ENCODE data around the gene NEK1. TPM values are rescaled to one million over a fixed set of nuclear protein-coding genes. Genes with fewer than 3 reads are reported as not detected.
"Not testable (repeated sequence)": the region's sequence is repeated elsewhere in the genome, so short reads cannot be mapped to it uniquely, and the experiment has no call there.

The NEK1 gene
- total RNA-seq, 4 donors from 2014 or later: 66.9 to 100 (median 90.5) TPM

DNA sequence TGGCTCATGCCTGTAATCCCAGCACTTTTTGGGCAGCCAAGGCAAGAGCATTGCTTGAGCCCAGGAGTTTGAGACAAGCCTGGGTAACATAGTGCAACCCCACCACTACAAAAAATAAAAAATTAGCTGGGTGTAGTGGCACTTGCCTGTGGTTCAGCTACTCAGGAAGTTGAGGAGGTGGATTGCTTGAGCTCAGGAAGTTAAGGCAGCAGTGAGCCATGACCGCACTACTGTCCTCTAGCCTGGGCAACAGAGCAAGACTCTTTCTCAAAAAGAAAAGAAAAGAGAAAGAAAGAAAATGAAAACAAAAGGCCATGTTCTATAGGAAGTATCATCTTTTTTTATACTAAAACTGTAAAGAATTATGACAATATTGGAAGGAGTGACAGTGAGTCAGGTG, 38.5 kb downstream of the NEK1 start:
- H3K4me3 ChIP-seq: no peak overlapping the region
- peak overlapping the region in 1 of 4 donors; percentile 43 for H3K27ac ChIP-seq
- TF ChIP-seq CTCF (IDR thresholded peaks at IDR 0.05) (no peak), POLR2A (IDR thresholded peaks at IDR 0.05) (no peak), EP300 (IDR thresholded peaks at IDR 0.05) (no peak)
- WGBS, 2 donors: 89 to 94% methylated on average over 1 of the region's 1 CpG
- peaks cover 0 to 65% (median 3%) of the 10 kb centered on the region in 3 donors for H3K36me3 ChIP-seq
- H3K27me3 ChIP-seq: no peaks in the 10 kb centered on the region
- H3K4me1 ChIP-seq: peaks cover 0 to 6% (median 0%) of the 10 kb centered on the region in 4 donors
- H3K9me3 ChIP-seq: no peaks in the 10 kb centered on the region
- no peak for DNase-seq (ENCODE audit: low spot score in 2 of 2)

GRCh38 chr4:169571435-169571834, 40.9 kb downstream of the NEK1 start:
- DNase-seq (ENCODE audit: low spot score in 2 of 2): no peak
- H3K27me3 ChIP-seq: no peaks in the 10 kb centered on the region
- WGBS, 2 donors: 87 to 91% methylated on average over 4 of the region's 4 CpGs
- H3K9me3 ChIP-seq: no peaks in the 10 kb centered on the region
- peaks cover 0 to 61% (median 3%) of the 10 kb centered on the region in 3 donors for H3K36me3 ChIP-seq
- no peak for TF ChIP-seq CTCF (IDR thresholded peaks at IDR 0.05)
- TF ChIP-seq EP300 (IDR thresholded peaks at IDR 0.05): no peak
- no peak for TF ChIP-seq POLR2A (IDR thresholded peaks at IDR 0.05)
- H3K4me1 ChIP-seq: peaks cover 0 to 7% (median 0%) of the 10 kb centered on the region in 4 donors
- H3K27ac ChIP-seq: peak overlapping the region in 1 of 4 donors; percentile 46
- no peak overlapping the region for H3K4me3 ChIP-seq

DNA sequence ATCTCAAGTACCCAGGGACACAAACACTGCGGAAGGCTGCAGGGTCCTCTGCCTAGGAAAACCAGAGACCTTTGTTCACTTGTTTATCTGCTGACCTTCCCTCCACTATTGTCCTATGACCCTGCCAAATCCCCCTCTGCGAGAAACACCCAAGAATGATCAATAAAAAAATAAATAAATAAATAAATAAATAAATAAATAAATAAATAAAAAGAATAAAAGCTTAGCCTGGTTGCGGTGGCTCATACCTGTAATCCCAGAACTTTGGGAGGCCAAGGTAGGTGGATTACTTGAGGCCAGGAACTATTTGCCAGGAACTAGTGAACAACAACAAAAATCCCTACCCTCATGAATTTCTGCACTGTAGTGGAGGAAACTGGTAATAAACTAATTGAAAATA, 41.4 kb downstream of the NEK1 start:
- not testable (repeated sequence) for DNase-seq (ENCODE audit: low spot score in 2 of 2); H3K9me3 ChIP-seq; H3K27me3 ChIP-seq; H3K4me3 ChIP-seq
- Histone ChIP-seq H3K4me1 (peaks cover 0 to 11% (median 0%) of the 10 kb centered on the region in 4 donors), H3K27ac (peak overlapping the region in 1 of 4 donors; percentile 46), H3K36me3 (peaks cover 0 to 56% (median 3%) of the 10 kb centered on the region in 3 donors)
- WGBS, 2 donors: 92 to 98% methylated on average over 2 to 3 of the region's 3 CpGs

DNA sequence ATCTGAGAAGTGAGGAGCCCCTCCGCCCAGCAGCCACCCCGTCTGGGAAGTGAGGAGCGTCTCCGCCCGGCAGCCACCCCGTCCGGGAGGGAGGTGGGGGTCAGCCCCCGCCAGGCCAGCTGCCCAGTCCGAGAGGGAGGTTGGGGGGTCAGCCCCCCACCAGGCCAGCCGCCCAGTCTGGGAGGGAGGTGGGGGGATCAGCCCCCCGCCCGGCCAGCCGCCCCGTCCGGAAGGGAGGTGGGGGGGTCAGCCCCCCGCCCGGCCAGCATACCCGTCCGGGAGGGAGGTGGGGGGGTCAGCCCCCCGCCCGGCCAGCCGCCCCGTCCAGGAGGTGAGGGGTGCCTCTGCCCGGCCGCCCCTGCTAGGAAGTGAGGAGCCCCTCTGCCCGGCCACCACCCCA, 42.1 kb downstream of the NEK1 start:
- not testable (repeated sequence) for DNase-seq (ENCODE audit: low spot score in 2 of 2); H3K27me3 ChIP-seq; H3K9me3 ChIP-seq; H3K4me3 ChIP-seq; H3K27ac ChIP-seq
- Histone ChIP-seq H3K4me1 (peaks cover 0 to 17% (median 2%) of the 10 kb centered on the region in 4 donors), H3K36me3 (peaks cover 0 to 49% (median 0%) of the 10 kb centered on the region in 3 donors)
- 89 to 95% methylated on average over 7 to 14 of the region's 26 CpGs for WGBS, 2 donors

DNA sequence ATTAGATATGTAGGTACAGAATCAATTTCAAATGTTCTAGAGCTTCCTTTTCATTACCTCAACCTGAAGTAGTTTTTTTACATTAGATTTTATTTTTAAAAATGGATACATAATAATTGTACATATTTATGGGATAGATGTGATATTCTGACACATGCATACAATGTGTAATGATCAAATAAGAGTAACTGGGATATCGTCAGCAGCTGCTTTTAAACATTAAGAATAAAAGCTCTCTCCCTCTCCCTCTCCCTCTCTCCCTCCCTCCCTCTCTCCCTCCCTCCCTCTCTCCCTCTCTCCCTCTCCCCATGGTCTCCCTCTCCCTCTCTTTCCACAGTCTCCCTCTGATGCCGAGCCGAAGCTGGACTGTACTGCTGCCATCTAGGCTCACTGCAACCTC, 43.2 kb downstream of the NEK1 start:
- not testable (repeated sequence) for H3K9me3 ChIP-seq; H3K27me3 ChIP-seq; H3K27ac ChIP-seq; H3K4me3 ChIP-seq; DNase-seq (ENCODE audit: low spot score in 2 of 2)
- peaks cover 0 to 38% (median 0%) of the 10 kb centered on the region in 3 donors for H3K36me3 ChIP-seq
- peaks cover 0 to 21% (median 3%) of the 10 kb centered on the region in 4 donors for H3K4me1 ChIP-seq
- WGBS, 2 donors: 83 to 90% methylated on average over 3 of the region's 3 CpGs

- Histone ChIP-seq H3K27me3 (no peaks in the 10 kb centered on the region), H3K27ac (peak overlapping the region in 2 of 4 donors; percentile 37 to 67), H3K9me3 (no peaks in the 10 kb centered on the region), H3K4me3 (no peak overlapping the region), H3K4me1 (peaks cover 0 to 21% (median 3%) of the 10 kb centered on the region in 4 donors), H3K36me3 (peaks cover 0 to 26% (median 0%) of the 10 kb centered on the region in 3 donors)
- TF ChIP-seq EP300 (IDR thresholded peaks at IDR 0.05) (no peak), POLR2A (IDR thresholded peaks at IDR 0.05) (no peak), CTCF (IDR thresholded peaks at IDR 0.05) (no peak)
- 60 to 64% methylated on average over 4 of the region's 4 CpGs for WGBS, 2 donors
- no peak for DNase-seq (ENCODE audit: low spot score in 2 of 2)
Measured at GRCh38 chr4:169567916-169568315, 44.5 kb downstream of the NEK1 start.
